Measurements from ENCODE around the gene PARD3B. TPM values are rescaled to one million over a fixed set of nuclear protein-coding genes. Genes with fewer than 3 reads are reported as not detected.

Gene PARD3B
- total RNA-seq, 1 experiment from 2014 or later: 6.4 TPM

DNA sequence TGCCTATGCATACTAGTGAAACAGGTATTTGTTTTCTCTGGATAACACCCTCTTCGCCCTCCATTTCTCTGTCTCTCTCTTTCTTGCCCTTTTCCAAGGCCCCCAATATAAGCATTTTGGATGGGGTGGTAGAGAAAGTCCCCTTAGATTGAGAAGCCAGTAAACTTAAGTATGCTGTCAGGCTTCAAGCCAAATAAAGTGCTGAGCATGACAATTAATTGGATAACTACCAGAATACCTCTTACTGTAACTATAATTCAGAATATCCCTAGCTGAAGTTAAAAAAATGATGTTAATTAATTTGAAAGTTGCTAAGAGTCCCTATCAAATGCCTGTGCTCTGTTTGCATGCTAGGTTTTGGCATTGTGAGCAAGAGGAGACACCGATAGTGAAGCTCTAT lies 324.8 kb downstream of the PARD3B start:
- no CpG with 5 or more reads among the region's 2 CpGs for WGBS (ENCODE audit: extremely low coverage, insufficient read length, low lambda C conversion rate)
- no peaks in the 10 kb centered on the region for H3K79me1 ChIP-seq (ENCODE audit: insufficient read depth, low read depth, low read length, poor library complexity, severe bottlenecking)
- no peak overlapping the region for H2BK5ac ChIP-seq (ENCODE audit: insufficient read length, low read length)
- DNase-seq: no peak
- H3K79me2 ChIP-seq (ENCODE audit: insufficient read depth, low read length): no peaks in the 10 kb centered on the region
- no peak overlapping the region for H3K9ac ChIP-seq (ENCODE audit: extremely low read depth, insufficient read length, low read length)
- H3T11ph ChIP-seq (ENCODE audit: low read length): no peak overlapping the region
- H3K23ac ChIP-seq (ENCODE audit: insufficient read length, low read depth, low read length): no peak overlapping the region
- H3K27ac ChIP-seq (ENCODE audit: insufficient read length, low read depth, low read length): no peak overlapping the region
- no peak overlapping the region for H2BK15ac ChIP-seq (ENCODE audit: low read depth, low read length)
- H2AK5ac ChIP-seq (ENCODE audit: insufficient read length, low read length): no peak overlapping the region
- no peak overlapping the region for H3K4me3 Mint-ChIP-seq
- no peaks in the 10 kb centered on the region for H3K9me3 ChIP-seq (ENCODE audit: control insufficient read depth, low read depth, low read length)
- no peak overlapping the region for H3K56ac ChIP-seq (ENCODE audit: insufficient read length, low read depth, low read length)
- no peak overlapping the region for H2BK20ac ChIP-seq (ENCODE audit: low read depth, low read length, poor library complexity, severe bottlenecking)
- peaks cover 0 to 1% (median under 1%) of the 10 kb centered on the region in 3 experiments; a peak in 2 of 7 replicates for H3K36me3 Mint-ChIP-seq (ENCODE audit: insufficient read depth in 1 of 3, low read depth in 3 of 3)
- no peak overlapping the region for H2BK12ac ChIP-seq (ENCODE audit: insufficient read length, low read depth, low read length)
- no peaks in the 10 kb centered on the region for H3K27me3 ChIP-seq (ENCODE audit: insufficient read depth, low read length)
- H3K4me1 Mint-ChIP-seq: peaks cover 0 to 2% of the 10 kb centered on the region in 2 experiments; a peak in 1 of 4 replicates
- no peaks in the 10 kb centered on the region; a peak in 1 of 5 replicates for H3K9me3 Mint-ChIP-seq
- no peaks in the 10 kb centered on the region for H4K20me1 ChIP-seq (ENCODE audit: control insufficient read depth, insufficient read depth, insufficient read length)
- H3K4ac ChIP-seq (ENCODE audit: low read depth, low read length): no peak overlapping the region
- H3K14ac ChIP-seq (ENCODE audit: insufficient read depth, low read length): no peak overlapping the region
- H3K4me1 ChIP-seq (ENCODE audit: insufficient read depth, low read length): no peaks in the 10 kb centered on the region
- H4K8ac ChIP-seq (replicated peaks; ENCODE audit: insufficient read length, low read depth, low read length): no peak overlapping the region
- no peak overlapping the region for H2BK120ac ChIP-seq (ENCODE audit: low read depth, low read length, poor library complexity, severe bottlenecking)
- no peak overlapping the region for H3K4me2 ChIP-seq (ENCODE audit: insufficient read depth, insufficient read length, low read length)
- peak overlapping the region in 2 of 3 experiments; percentile 32 to 59; a peak in 2 of 7 replicates for H3K27ac Mint-ChIP-seq
- no peaks in the 10 kb centered on the region for H3K23me2 ChIP-seq (ENCODE audit: insufficient read length, low read depth, low read length, poor library complexity, severe bottlenecking)
- H3K18ac ChIP-seq (ENCODE audit: insufficient read length, low read depth, low read length): no peak overlapping the region
- H4K5ac ChIP-seq (ENCODE audit: insufficient read length, low read depth, low read length): no peak overlapping the region
- H2AFZ ChIP-seq (ENCODE audit: low read length): no peak overlapping the region
- no peaks in the 10 kb centered on the region for H3K27me3 Mint-ChIP-seq (ENCODE audit: low read depth)
- no peak overlapping the region for H4K91ac ChIP-seq (ENCODE audit: insufficient read length, low read depth, low read length)
- TF ChIP-seq, protein P1, sequence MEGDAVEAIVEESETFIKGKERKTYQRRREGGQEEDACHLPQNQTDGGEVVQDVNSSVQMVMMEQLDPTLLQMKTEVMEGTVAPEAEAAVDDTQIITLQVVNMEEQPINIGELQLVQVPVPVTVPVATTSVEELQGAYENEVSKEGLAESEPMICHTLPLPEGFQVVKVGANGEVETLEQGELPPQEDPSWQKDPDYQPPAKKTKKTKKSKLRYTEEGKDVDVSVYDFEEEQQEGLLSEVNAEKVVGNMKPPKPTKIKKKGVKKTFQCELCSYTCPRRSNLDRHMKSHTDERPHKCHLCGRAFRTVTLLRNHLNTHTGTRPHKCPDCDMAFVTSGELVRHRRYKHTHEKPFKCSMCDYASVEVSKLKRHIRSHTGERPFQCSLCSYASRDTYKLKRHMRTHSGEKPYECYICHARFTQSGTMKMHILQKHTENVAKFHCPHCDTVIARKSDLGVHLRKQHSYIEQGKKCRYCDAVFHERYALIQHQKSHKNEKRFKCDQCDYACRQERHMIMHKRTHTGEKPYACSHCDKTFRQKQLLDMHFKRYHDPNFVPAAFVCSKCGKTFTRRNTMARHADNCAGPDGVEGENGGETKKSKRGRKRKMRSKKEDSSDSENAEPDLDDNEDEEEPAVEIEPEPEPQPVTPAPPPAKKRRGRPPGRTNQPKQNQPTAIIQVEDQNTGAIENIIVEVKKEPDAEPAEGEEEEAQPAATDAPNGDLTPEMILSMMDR (conservative IDR thresholded peaks at IDR 0.05): no peak

Data from H9 (cell line).